Neural cell (in vitro differentiated cells): Measurements from ENCODE around the gene RALA. TPM values are rescaled to one million over a fixed set of nuclear protein-coding genes. Genes with fewer than 3 reads are reported as not detected.

Source experiments
- H2AFZ ChIP-seq: fragments of 200-600, 300-800 bp; sonication (generic), shearing (Covaris generic); 2 replicates; pipeline ENCODE4 v1.6.0; 2014; ENCODE audit warnings: low read depth, mild to moderate bottlenecking, antibody characterized with exemption, low read length, moderate library complexity
- H3F3A ChIP-seq: fragments of 200-600 bp; shearing (Covaris generic); 2 replicates; pipeline ENCODE4 v1.6.1; 2016; ENCODE audit warnings: mild to moderate bottlenecking, moderate library complexity, mixed read lengths, antibody characterized with exemption, low read length; ENCODE audit not compliant: insufficient read depth, poor library complexity, severe bottlenecking
- H3K27ac ChIP-seq: fragments of 200-600, 300-800 bp; sonication (generic), shearing (Covaris generic); 2 replicates; pipeline ENCODE4 v1.5.1; 2014; ENCODE audit warnings: mild to moderate bottlenecking, low read length, moderate library complexity
- H3K27me3 ChIP-seq: fragments of 300-800, 200-600 bp; sonication (generic), shearing (Covaris generic); 2 replicates; pipeline ENCODE4 v1.6.0; 2014; ENCODE audit warnings: mild to moderate bottlenecking, low read depth, low read length, moderate library complexity; ENCODE audit not compliant: insufficient read depth
- H3K36me3 ChIP-seq: fragments of 300-800, 200-600 bp; sonication (generic), shearing (Covaris generic); 2 replicates; pipeline ENCODE4 v1.5.1; 2014; ENCODE audit warnings: mild to moderate bottlenecking, antibody characterized with exemption, low read length, moderate library complexity; ENCODE audit not compliant: insufficient read depth
- H3K4me2 ChIP-seq: fragments of 300-800, 200-600 bp; sonication (generic), shearing (Covaris generic); 2 replicates; pipeline ENCODE4 v1.6.0; 2014; ENCODE audit warnings: mild to moderate bottlenecking, low read length
- H3K4me3 ChIP-seq: fragments of 300-800, 200-600 bp; sonication (generic), shearing (Covaris generic); 2 replicates; pipeline ENCODE4 v1.5.1; 2014; ENCODE audit warnings: mild to moderate bottlenecking, low read length, moderate library complexity
- H3K79me2 ChIP-seq: fragments of 200-600 bp; shearing (Covaris generic); replicated peaks from 2 replicates; pipeline ENCODE4 v1.6.0; 2014; ENCODE audit warnings: mild to moderate bottlenecking, low read length, moderate library complexity; ENCODE audit not compliant: insufficient read depth
- H3K9ac ChIP-seq: fragments of 300-800, 200-600 bp; sonication (generic), shearing (Covaris generic); 2 replicates; pipeline ENCODE4 v1.6.1; 2016; ENCODE audit warnings: mild to moderate bottlenecking, low read length, mixed read lengths
- H3K9me2 ChIP-seq: fragments of 200-600 bp; shearing (Covaris generic); 2 replicates; pipeline ENCODE4 v1.6.1; 2016; ENCODE audit warnings: mild to moderate bottlenecking, low read length, mixed read lengths; ENCODE audit not compliant: insufficient read depth
- H3K9me3 ChIP-seq: fragments of 200-600, 300-800 bp; sonication (generic), shearing (Covaris generic); 2 replicates; pipeline ENCODE4 v1.6.1; 2016; ENCODE audit warnings: mild to moderate bottlenecking, mixed run types, low read length, moderate library complexity, mixed read lengths
- H4K20me1 ChIP-seq: fragments of 200-600 bp; shearing (Covaris generic); 2 replicates; pipeline ENCODE4 v1.6.1; 2016; ENCODE audit warnings: mild to moderate bottlenecking, mixed run types; ENCODE audit not compliant: insufficient read depth
- REST ChIP-seq: IDR thresholded peaks from 2 replicates; pipeline ENCODE4 v1.6.1; 2012; ENCODE audit warnings: borderline replicate concordance
- polyA plus RNA-seq: library from polyadenylated mRNA; depleted of rRNA; stranded (reverse); fragments of >200 nt; gene quantifications from 2 replicates; pipeline ENCODE4 v1.2.3, GENCODE V29; 2014

RALA gene
- polyA plus RNA-seq, 1 donor from 2014 or later: 36.2 TPM

GRCh38 chr7:39757604-39758003 is 134.2 kb downstream of the RALA start:
- Histone ChIP-seq H3F3A (no peaks in the 10 kb centered on the region), H3K9me3 (no peaks in the 10 kb centered on the region), H3K36me3 (no peaks in the 10 kb centered on the region), H3K27me3 (no peaks in the 10 kb centered on the region), H3K9me2 (no peaks in the 10 kb centered on the region), H3K4me2 (no peak overlapping the region), H2AFZ (no peak overlapping the region), H3K27ac (no peak overlapping the region), H3K4me3 (no peak overlapping the region), H3K79me2 (no peaks in the 10 kb centered on the region), H4K20me1 (no peaks in the 10 kb centered on the region), H3K9ac (no peak overlapping the region)
- no peak for TF ChIP-seq REST

Other genes with a start within 250 kb of the RALA start
- gene YAE1, start 57.2 kb upstream of the RALA start, polyA plus RNA-seq: 80.5 and 85.2 TPM in 2 replicates